Type B pancreatic cell (in vitro differentiated cells): ENCODE measurements around the gene LDLRAD3. TPM values are rescaled to one million over a fixed set of nuclear protein-coding genes. Genes with fewer than 3 reads are reported as not detected.

ENCODE experiments used
- DNase-seq: peaks from one replicate; pipeline ENCODE4 v3.0.0; 2021; ENCODE audit warnings: mixed read lengths; ENCODE audit not compliant: unreplicated experiment; ENCODE audit errors: extremely low spot score
- H3K27ac Mint-ChIP-seq: 2 replicates; pipeline ENCODE4 v1.8.0; 2021; ENCODE audit warnings: mild to moderate bottlenecking, mixed read lengths
- H3K27me3 Mint-ChIP-seq: 2 replicates; pipeline ENCODE4 v1.8.0; 2021; ENCODE audit warnings: mixed read lengths
- H3K36me3 Mint-ChIP-seq: 2 replicates; pipeline ENCODE4 v1.8.0; 2021; ENCODE audit warnings: mixed read lengths
- H3K4me1 Mint-ChIP-seq: one replicate; pipeline ENCODE4 v1.8.0; 2021; ENCODE audit warnings: mixed read lengths; ENCODE audit not compliant: unreplicated experiment
- H3K4me3 Mint-ChIP-seq: 2 replicates; pipeline ENCODE4 v1.8.0; 2021; ENCODE audit warnings: mild to moderate bottlenecking, mixed read lengths
- H3K9me3 Mint-ChIP-seq: 2 replicates; pipeline ENCODE4 v1.8.0; 2021; ENCODE audit warnings: mixed read lengths
- CTCF ChIP-seq: fragments of 200-600 bp; sonication (generic); conservative IDR thresholded peaks from 2 replicates; pipeline ENCODE4 v1.5.0; 2021; ENCODE audit warnings: antibody characterized with exemption, mild to moderate bottlenecking
- total RNA-seq: library from RNA; stranded (reverse); gene quantifications from 2 replicates; pipeline ENCODE4 v1.2.1, GENCODE V29; 2021; ENCODE audit warnings: low replicate concordance

The LDLRAD3 gene
- total RNA-seq, 1 donor from 2014 or later = 20.7 TPM

DNA sequence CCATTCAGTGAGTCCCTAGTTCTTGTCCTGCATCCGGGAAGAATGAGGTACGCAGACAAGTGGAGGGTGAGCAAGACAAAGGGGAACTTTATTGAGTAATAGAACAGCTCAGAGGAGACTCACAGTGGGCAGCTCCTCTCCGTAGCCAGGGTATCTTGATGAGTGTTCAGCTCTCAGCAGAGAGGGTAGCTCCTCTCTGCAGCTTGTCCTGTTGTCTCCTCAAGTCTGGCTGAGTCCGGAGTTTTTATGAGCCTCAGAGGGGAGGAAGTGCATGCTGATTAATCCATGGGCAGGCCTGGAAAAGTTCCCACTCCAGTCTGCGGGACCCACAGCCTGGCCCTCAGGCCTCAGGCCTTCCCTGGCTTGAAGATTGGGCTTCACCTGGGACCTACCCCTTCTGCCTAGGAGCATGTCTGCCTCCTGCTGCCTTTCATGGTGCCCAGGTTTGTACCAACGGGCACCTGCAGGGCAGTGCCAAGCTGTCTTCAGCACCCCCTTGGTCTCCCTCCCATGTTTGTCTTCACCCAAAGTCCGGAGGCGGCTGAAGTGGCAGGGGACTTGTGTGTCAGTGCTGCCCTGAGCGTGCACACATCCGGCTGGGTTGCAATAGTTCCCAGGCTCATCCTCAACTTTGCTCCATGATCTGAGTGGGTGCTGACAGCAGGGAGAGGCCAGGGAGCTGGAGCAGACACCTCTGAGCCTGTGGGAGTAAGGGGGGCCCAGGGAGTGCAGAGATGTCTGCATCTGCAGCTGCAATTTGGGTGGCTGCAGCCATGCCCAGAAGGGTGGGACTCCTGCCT lies 134.2 kb downstream of the LDLRAD3 start:
- peaks cover 8% of the 10 kb centered on the region for H3K36me3 Mint-ChIP-seq
- no peaks in the 10 kb centered on the region for H3K27me3 Mint-ChIP-seq
- no peak for TF ChIP-seq CTCF
- no peak overlapping the region for H3K27ac Mint-ChIP-seq
- no peak for DNase-seq
- peaks cover 13% of the 10 kb centered on the region for H3K4me1 Mint-ChIP-seq
- H3K4me3 Mint-ChIP-seq = no peak overlapping the region
- no peaks in the 10 kb centered on the region for H3K9me3 Mint-ChIP-seq

- Mint-ChIP-seq H3K9me3 (no peaks in the 10 kb centered on the region), H3K4me1 (peaks cover 8% of the 10 kb centered on the region), H3K36me3 (peaks cover 9% of the 10 kb centered on the region), H3K27me3 (no peaks in the 10 kb centered on the region), H3K27ac (no peak overlapping the region), H3K4me3 (no peak overlapping the region)
- no peak for DNase-seq
- TF ChIP-seq CTCF = no peak
These were observed 134.8 kb downstream of the LDLRAD3 start for GRCh38 chr11:36078686-36079055.

DNA sequence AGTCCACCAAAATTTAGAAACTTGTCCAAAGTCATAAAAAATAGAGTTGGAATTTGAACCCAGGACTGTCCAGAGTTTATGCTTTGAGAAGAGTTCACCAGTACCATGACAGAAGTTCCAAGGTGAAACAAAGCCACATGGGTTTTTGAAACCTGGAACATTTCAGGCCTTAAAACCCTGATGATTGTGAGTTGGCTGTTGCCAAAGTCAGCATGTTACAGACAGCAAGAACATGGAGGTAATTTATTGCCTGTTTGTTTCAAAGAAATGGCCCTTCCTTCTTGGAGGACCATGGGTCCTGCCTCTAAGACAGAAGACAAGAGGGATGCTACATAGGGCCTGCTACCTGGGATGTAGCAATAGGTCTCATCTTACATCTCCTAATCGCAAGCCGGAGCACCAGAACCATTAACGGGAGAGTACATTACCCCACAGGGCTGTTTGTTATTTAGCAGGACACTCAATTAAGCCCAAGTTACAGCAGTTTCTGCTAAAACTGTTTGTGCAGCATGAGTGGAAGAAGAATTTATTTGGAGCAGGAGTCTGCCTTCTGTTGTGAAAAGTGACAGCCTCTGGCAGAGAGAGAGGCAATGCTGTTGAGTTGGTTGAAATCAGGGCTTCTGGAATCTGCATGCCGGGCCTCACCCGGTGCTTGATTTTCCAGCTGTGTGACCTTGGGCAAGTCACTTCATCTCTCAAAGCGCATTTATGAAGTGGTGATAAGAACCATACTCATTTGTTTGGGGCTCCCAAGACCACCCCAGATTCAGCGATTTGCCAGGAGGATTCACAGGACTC lies 136.2 kb downstream of the LDLRAD3 start:
- no peak for TF ChIP-seq CTCF
- H3K4me3 Mint-ChIP-seq = no peak overlapping the region
- H3K36me3 Mint-ChIP-seq = peaks cover 15% of the 10 kb centered on the region
- no peak for DNase-seq
- H3K9me3 Mint-ChIP-seq = no peaks in the 10 kb centered on the region
- peaks cover 5% of the 10 kb centered on the region for H3K4me1 Mint-ChIP-seq
- no peak overlapping the region for H3K27ac Mint-ChIP-seq
- no peaks in the 10 kb centered on the region for H3K27me3 Mint-ChIP-seq

GRCh38 chr11:36081274-36081945 lies 137.5 kb downstream of the LDLRAD3 start:
- H3K4me3 Mint-ChIP-seq = no peak overlapping the region
- H3K27ac Mint-ChIP-seq = no peak overlapping the region
- H3K27me3 Mint-ChIP-seq = no peaks in the 10 kb centered on the region
- peaks cover 3% of the 10 kb centered on the region for H3K4me1 Mint-ChIP-seq
- no peaks in the 10 kb centered on the region for H3K9me3 Mint-ChIP-seq
- H3K36me3 Mint-ChIP-seq = peaks cover 24% of the 10 kb centered on the region
- no peak for TF ChIP-seq CTCF
- DNase-seq = no peak

DNA sequence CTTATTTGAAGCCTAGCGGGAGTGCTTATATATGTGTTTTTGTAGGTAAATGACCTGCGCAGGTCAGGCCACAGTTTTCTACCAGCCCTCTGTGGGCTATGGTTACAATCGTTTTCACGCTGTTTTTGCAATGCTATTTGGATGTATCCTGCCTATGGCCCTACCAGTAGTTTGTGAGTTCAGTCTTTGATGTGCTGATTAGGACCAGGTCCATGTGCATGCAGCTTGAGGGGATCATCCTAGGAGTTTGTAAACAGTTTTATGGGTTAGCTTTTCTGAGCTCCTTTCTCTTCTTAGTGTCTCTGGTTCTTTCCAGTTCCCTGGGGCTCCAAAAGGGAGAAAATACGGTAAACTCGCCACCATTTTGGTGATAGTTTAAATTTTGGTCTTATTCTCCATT lies 142.5 kb downstream of the LDLRAD3 start:
- peaks cover 3% of the 10 kb centered on the region for H3K27me3 Mint-ChIP-seq
- no peak overlapping the region for H3K27ac Mint-ChIP-seq
- H3K4me1 Mint-ChIP-seq = peaks cover 11% of the 10 kb centered on the region
- no peak for DNase-seq
- no peak overlapping the region for H3K4me3 Mint-ChIP-seq
- H3K9me3 Mint-ChIP-seq = no peaks in the 10 kb centered on the region
- TF ChIP-seq CTCF = no peak
- H3K36me3 Mint-ChIP-seq = peaks cover 33% of the 10 kb centered on the region
